HFF-Myc (cell line): ENCODE measurements around the gene OR2S2.
"Not testable (repeated sequence)": the region's sequence is repeated elsewhere in the genome, so short reads cannot be mapped to it uniquely, and the experiment has no call there.

Experiments
- DNase-seq: peaks from one replicate; pipeline ENCODE4 v3.0.0-alpha.2; 2011; ENCODE audit warnings: low read depth; ENCODE audit errors: extremely low read depth
- H3K4me3 ChIP-seq: replicated peaks from 2 replicates; pipeline ENCODE4 v1.5.1; 2011; ENCODE audit warnings: low read depth, mild to moderate bottlenecking, control low read depth, low read length
- CTCF ChIP-seq: IDR thresholded peaks from 2 replicates; pipeline ENCODE4 v1.5.1; 2012; ENCODE audit warnings: mild to moderate bottlenecking, low read depth, low read length, control low read depth; ENCODE audit errors: missing control alignments

The OR2S2 gene

GRCh38 chr9:35940458-35941407 is 17.2 kb downstream of the OR2S2 start:
- no peak overlapping the region for H3K4me3 ChIP-seq
- TF ChIP-seq CTCF = no peak
- no peak for DNase-seq

GRCh38 chr9:35939679-35940250 is 18.2 kb downstream of the OR2S2 start:
- no peak for TF ChIP-seq CTCF
- DNase-seq = no peak
- H3K4me3 ChIP-seq = no peak overlapping the region

- H3K4me3 ChIP-seq = no peak overlapping the region
- no peak for DNase-seq
- no peak for TF ChIP-seq CTCF
Measured at GRCh38 chr9:35938474-35939356, 19.2 kb downstream of the OR2S2 start.

- no peak overlapping the region for H3K4me3 ChIP-seq
- DNase-seq = no peak
- TF ChIP-seq CTCF = no peak
Measured at GRCh38 chr9:35937227-35937626, 20.7 kb downstream of the OR2S2 start.

GRCh38 chr9:35935755-35936509 is 22.0 kb downstream of the OR2S2 start:
- TF ChIP-seq CTCF = no peak
- no peak for DNase-seq
- no peak overlapping the region for H3K4me3 ChIP-seq

GRCh38 chr9:35935261-35935660 is 22.7 kb downstream of the OR2S2 start:
- DNase-seq = no peak
- no peak overlapping the region for H3K4me3 ChIP-seq
- no peak for TF ChIP-seq CTCF

GRCh38 chr9:35934069-35934468 is 23.9 kb downstream of the OR2S2 start:
- not testable (repeated sequence) for H3K4me3 ChIP-seq, DNase-seq
